Activated CD4-positive, alpha-beta T cell treated with anti-CD3 and anti-CD28 coated beads, Interleukin-2, Interleukin-4, amounts not matched to agents 100 ng/mL and 50 ng/mL, durations not matched to agents 16 hours and 8 hours (primary cell): ENCODE data around the gene C20orf96.
"Not testable (repeated sequence)": the region's sequence is repeated elsewhere in the genome, so short reads cannot be mapped to it uniquely, and the experiment has no call there.

ENCODE experiments used
- DNase-seq: peaks from one replicate; pipeline ENCODE4 v3.0.0-alpha.2; 2020; ENCODE audit warnings: low spot score

Gene C20orf96

DNA sequence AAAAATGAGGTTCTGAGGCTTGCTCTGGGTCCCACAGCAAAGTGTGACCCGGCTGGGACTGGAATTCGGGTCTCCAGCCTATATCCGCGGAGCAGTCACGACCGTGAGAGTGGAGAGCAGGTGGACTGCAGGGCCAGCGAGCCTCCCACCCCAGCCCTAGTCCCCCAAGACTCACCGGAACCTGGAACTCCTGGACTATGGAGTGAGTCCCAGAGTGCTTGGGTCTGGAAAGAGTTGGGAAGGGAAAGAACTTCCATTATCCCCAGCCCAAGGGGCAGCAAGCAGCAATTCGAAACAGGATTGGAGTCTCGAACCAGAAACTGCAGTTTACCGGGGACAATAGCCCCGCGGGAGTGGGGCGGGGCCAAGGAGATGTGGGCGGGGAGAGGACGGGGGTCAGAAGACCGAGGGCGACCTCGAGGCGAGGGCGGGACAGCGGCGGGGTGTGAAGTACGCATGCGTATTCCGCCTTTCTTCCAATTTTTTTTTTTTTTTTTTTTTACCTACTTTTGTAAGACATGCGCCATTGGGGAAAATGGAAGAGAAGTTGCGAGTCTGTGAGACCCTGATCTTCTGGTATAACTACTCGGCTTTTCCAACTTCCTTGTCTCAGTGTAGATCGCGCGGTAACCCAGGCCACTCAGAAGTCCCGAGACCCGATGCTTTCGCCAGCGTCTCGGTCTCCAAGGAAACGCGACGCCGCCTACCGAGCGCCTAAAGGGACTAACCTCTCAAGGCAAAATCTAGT lies at the start of gene C20orf96:
C20orf96 (minus strand) TSS at position 667 of the 748 bp plus-strand sequence; CDS start at position 527, 140 bp downstream.
- peak; percentile 88 for DNase-seq

GRCh38 chr20:336040-336439 lies 45.5 kb upstream of the C20orf96 start:
- not testable (repeated sequence) for DNase-seq

DNA sequence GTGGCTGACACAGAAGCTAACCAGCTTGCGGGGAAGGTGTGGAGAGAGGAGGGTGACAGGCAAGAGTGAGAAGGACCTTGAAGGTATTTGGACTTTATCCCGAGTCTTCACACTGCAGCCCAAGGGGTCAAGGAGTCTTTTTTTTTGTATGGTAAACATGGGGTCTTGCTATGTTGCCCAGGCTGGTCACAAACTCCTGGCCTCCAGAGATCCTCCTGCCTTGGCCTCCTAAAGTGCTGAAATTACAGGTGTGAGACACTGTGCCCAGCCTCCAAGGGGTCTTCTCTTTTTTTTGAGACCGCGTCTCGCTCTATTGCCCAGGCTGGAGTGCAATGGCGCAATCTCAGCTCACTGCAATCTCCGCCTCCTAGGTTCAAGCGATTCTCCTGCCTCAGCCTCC lies 44.0 kb upstream of the C20orf96 start:
- DNase-seq: no peak

DNA sequence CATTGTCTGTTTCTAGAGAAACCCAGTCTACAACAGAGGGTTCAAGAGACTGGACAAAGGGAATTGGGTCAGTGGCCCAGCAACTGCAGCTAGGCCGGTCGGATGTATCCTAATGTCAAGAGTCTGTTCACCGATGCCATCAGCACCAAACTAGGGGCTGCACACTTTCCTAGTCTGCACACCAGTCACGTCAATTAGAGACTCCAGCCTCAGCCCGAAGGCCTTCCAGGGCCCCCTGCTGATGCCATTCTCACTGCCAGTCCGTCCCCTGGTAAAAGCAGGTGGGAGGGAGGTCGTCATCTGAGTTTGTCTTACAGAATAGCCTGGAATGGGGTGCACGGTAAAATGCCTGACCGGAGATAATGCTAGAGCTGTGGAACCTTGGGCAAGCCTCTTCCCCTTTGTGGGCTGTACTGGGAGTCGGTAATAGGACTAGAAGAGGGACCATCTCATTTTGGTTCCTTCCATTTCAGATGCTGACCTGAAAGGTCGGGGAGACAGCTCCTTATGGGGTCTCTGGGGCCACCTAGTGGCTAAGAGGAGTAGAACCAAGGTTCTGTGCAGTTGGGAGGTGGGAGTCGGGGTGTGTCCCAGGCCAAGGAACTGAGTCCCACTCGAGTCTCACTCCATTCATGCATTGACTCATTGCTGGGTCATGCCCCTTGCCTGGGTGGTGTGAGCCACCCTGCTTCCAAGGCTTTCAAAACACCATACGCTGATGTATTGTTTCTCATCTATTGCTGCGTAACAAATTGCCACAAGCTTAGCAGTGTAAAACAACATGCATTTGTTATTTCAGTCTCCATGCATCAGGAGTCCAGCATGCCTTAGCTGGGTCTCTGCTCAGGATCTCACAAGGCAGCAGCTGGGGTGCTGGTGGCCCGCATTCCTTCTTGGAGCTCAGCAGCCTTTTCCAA lies 39.9 kb upstream of the C20orf96 start:
- peak; percentile 69 for DNase-seq

DNA sequence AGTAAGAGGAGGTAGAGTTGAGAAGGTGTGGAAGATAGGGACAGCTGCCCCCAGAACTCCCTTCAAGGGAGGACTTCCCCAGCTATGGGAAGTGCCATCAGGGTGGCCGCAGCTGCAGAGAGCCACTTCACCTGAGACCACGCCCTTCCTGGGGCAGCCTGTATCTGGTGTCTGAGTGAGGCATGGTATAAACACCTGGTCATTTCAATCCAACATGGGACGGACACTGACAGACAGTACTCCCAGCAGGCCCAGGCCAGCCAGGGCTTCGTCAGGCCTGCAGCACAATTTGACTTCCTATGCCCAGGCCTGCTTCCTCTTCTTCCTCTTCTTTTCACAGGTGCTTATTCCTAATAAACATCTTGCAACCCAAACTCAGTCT lies 39.3 kb upstream of the C20orf96 start:
- no peak for DNase-seq

DNA sequence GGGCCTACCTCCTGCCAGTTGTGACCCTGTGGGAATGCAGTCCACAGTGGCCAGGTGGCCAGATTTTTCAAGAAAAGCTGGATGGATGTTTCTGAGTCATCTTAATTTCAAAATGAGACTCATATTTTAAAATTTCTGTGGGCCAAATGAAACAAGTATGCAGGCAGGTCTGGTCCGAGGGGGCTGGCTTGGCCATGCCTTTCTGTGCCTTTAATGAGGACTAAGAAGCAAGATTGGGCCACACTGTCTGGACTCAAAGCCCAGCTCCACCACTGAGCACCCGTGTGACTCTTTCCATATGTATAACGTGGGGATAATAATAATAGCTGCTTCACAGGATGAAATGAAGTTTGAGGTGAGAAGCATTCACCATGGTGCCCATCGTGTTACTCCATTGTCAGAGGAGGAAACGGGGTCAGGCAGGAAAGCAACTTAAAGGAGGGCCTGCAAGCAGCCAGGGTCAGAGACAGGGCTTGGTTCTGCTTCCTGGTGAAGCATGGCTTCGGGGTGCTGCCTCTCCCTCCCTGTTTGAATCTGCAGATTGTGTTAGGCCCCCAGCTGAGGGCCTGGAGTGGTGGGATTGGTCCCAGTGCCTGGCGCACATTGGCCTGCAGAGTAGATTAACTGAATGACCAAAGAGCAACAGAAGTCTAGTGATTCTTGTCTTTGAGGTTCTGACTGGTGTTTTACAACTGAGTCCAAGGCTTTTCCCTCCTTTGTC lies 38.6 kb upstream of the C20orf96 start:
- no peak for DNase-seq

DNA sequence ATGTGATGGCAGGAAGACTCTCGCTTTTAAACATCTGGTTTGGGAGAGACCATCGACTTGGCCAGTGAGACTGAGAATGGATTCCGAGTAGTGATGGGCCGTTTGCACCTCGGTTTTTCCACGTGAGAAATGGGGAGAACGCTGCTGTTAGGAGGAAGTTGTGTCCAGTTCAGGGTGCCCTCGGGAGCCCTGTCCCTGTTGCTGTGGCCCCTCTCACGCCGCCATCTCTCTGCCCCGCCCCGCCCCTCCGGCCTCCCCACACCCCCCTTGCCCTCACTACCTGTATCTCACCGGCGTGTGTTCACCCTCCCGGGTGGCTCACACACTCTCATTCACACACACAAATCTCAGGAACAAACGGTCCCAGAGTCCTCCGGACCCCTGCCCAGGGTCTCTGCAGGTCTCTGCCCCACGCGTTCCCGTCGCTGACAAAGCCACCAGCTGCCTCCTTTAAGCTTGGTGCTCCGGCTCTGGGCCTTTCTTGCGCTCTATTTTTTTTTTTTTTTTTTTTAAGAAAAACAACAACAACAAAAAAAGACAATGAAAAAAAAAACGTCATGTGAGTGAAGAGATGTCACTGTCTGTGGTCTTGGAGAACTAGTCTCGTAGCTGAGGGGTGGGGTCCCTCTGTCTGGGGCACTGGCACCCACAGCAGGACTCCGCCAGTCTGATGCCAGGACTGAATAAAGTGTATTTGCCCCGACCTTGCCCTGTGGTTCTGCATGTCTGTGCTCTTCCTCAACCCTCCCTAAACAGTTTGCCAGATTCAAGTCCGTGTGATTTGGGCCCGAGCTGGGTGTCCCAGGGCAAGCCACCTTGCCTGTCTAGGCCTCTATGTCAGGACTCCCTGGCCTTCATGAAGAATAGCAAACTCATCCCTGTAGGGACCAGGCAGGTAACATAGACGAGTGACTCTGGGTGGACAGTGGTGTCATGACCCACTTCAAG lies 37.8 kb upstream of the C20orf96 start:
- no peak for DNase-seq

GRCh38 chr20:327186-328026 lies 36.9 kb upstream of the C20orf96 start:
- DNase-seq: peak; percentile 62

DNA sequence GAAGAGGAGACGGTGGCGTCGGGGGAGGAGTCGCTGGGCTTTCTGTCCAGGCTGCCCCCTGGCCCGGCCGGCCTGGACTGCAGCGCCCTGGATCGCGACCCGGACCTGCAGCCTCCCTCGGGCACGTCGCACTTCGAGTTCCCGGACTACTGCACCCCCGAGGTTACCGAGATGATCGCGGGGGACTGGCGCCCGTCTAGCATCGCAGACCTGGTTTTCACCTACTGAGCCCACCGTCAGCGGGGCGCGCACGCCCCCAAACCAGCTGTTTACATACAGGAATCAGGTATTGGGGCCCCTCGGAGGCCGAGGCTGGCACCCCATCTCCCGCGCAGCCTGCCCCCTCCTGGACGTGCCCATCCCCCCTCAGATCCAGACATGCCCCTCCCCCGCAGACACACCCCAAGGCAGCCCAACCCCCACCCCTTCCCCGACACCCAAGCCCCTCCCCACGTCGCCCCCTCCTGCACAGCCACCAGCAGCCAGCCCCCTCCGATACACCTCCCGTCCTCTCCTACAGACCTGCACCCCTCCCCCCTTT lies 36.2 kb upstream of the C20orf96 start:
- no peak for DNase-seq

- DNase-seq: peak; percentile 38
Measured at GRCh38 chr20:325889-326644, 35.5 kb upstream of the C20orf96 start.

DNA sequence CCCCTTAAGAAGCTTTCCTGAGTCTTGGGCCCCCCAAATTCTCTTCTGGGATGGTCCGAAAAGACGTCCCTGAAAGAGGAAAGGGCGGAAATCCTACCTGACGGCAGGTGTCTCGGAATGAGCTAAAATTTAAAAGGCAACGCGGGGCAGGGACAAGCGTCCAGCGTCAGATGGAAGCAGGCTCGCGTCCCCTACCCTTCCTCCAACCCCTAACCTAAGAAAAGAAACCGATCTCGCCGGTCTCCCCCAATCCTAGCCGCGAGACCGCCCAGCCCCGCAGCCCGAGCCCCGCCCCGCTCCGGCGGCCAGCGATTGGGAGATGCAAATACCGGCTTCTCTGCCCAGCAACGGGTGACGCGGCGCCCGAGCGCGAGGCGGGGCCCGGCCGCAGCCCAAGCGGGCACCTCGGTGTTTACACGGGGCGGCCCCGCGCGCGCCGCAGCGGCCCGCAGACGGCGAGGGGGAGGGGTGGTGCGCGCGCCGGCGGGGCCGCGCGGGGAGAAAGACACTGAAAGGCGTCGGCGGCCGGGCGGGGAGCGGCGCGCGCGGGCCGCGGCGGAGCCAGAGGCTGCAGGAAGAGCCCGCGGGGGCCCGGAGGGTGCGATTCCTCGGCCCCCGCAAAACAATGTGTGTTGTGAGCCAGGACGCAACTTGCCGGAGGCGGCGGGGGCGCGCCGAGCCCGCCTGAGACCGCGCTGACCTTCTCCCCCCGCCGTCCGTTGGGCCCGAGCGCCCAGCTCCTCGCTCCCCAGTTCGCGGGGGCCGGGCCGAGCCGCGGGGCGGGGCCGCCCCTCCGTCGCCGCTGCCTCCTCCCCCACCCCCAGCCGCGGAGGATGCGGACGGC lies 34.7 kb upstream of the C20orf96 start, which contains the start of gene SOX12:
SOX12 (plus strand) TSS at position 508 of the 844 bp plus-strand sequence. CDS start 373 bp downstream, outside the sequence.
- peak; percentile 97 for DNase-seq

DNA sequence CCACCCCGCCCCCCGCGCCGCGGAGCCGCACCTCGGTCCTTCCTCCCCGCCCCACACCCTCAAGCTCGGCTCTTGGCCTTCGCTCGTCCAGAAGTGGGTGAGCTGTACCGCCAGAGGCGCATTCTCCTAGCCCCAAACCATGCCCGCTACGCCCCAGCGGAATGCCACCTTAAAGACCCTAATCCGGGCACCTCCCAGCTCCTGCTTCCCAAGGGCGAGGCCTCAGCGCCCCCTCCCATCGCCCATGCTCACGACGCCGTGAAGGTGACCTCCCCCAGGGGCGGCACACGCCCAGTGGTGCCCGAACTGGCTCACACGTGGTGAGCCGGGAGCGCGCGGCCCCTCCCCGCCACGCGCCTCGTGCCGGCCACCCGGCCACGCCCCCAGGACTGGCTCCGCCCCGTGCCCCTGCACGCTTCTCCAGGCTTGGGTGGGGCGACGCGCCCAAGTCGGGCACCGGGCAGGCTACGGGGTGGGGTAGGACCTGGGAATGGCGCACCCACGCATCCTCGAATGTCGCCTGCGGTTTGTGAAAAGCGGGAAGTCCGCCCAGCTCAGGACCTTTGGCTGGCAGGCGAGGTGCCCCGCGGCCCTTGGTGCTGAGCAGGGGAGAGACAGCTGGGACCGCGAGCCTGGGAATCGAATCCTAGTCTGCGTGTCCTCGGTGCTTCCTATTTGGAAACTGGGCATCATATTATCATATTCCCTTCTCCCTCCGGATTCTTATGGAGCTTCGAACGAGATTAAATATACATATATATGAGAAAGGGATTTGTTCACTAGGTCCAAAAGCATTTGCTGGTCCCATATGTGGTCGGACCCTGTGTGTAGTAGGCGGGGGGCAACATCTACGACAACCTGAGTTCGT lies 33.9 kb upstream of the C20orf96 start:
- DNase-seq: peak; percentile 91

GRCh38 chr20:316316-317068 lies 25.9 kb upstream of the C20orf96 start:
- DNase-seq: no peak

DNA sequence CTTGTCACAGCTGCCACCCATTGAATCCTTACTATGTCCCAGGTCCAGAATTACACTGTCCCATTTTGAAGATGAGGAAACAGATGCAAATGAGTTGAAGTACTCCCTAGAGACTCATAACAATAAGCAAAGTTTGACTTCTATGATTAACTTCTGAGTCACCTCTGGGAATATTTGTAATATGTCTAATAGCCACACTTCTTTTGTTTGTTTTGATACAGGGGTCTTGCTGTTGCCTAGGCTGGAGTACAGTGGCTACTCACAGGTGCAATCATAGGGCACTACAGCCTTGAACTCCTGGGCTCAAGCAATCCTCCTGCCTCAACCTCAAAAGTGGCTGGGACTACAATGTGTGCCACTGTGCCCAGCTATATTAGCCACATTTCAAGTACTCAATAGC lies 23.4 kb upstream of the C20orf96 start:
- DNase-seq: no peak

DNA sequence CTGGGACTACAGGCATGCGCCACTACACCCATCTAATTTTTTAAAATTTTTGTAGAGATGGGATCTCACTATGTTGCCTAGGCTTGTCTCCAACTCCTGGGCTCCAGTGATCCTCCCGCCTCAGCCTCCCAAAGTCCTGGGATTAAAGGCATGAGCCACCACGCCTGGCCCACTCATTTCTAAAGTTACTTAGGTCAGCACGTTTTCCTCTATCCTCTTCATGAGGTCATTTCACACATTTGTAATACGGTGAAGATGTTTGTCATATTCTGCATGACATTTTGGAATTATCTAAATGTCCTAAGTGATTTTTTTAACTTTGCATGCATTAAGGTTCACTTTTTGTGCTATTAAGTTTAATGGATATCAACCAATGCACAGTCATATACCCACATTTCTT lies 22.9 kb upstream of the C20orf96 start:
- no peak for DNase-seq

DNA sequence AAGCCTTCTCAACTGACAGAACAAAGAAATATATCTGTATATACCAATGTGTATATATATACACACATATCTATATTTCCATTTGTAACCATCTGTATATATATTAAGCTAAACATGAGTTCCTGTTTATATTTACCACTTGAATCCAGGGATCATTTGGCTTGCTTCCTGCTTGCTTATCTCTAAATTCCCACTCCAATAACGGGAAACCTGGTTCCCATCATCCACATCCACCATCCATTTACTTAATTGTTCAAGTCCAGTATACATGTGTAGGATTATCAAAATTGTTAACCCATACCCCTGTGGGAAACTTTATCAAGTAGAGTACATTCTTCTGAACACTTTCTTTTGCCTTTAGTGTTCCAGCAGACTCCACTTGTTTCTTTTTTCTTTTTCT lies 22.3 kb upstream of the C20orf96 start:
- no peak for DNase-seq

DNA sequence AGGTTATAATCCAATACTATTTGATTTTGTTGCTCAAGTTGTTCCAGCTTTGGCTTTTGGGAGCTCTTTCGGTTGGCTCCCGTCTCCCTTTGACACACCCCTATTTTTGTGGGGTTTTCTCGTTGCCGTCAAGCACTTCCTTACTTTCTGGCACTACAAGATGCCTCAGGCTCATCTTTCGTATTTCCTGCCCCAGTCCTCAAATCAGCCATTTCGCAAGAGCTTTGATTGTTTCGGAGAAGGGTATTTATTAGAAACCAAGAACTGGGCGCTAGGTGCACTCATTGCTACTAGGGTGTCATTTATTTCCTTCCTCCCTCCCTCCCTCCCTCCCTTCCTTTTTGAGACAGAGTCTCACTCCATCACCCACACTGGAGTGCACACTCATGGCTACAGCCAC lies 21.5 kb upstream of the C20orf96 start:
- DNase-seq: no peak
